Heart left ventricle (tissue), 13 donors: ENCODE data around the gene SLC35F3.

Experiments
- POLR2A ChIP-seq, 2 donors: fragments of 450-650 bp; IDR thresholded peaks; one replicate each; pipeline ENCODE4 v1.6.1; 2017; ENCODE audit warnings: antibody characterized with exemption in 2 of 2, mild to moderate bottlenecking in 2 of 2, moderate library complexity in 2 of 2
- TF ChIP-seq, protein P1 (sequence below), 12 donors: fragments of 200-600 bp; sonication (generic) in 4 of 12; IDR thresholded peaks; one replicate each; pipeline versions ENCODE4 v1.5.0 to v1.8.0; 2018 to 2022; ENCODE audit warnings: antibody characterized with exemption in 12 of 12, mild to moderate bottlenecking in 5 of 12
- donor health status: ischemic (EF 13 %, LVEDD 7.1; RV severe dilation, severe dysfunction).
- donor health status: DM: no; HTN: yes; CAD: no.
- donor health status: DM: no; HTN: no; CAD: no.
- donor health status: ischemic (EF 25% LVEDD 6.9; RV normal size, moderate dysfunction).
- donor health status: ischemic (EF 25% LVEDD 5.7; RV mildly dilated, moderate dysfunction).
- donor health status: ischemic (EF 35%, LVEDD 5.7; RV mildly dilated, moderate dysfunction).
- donor health status: nonischemic (EF 11% LVEDD 7.7; RV severe dilation, severe dysfunction).
- donor health status: DM: yes; HTN: yes; CAD: no.
- donor health status: PGD.
- donor health status: ischemic (EF 29% LVEDD 5.4; RV normal size, mild dysfunction).
- donor health status: nonischemic (EF 23%, LVEDD 6.1; RV moderate dilation, normal function).

DNA sequence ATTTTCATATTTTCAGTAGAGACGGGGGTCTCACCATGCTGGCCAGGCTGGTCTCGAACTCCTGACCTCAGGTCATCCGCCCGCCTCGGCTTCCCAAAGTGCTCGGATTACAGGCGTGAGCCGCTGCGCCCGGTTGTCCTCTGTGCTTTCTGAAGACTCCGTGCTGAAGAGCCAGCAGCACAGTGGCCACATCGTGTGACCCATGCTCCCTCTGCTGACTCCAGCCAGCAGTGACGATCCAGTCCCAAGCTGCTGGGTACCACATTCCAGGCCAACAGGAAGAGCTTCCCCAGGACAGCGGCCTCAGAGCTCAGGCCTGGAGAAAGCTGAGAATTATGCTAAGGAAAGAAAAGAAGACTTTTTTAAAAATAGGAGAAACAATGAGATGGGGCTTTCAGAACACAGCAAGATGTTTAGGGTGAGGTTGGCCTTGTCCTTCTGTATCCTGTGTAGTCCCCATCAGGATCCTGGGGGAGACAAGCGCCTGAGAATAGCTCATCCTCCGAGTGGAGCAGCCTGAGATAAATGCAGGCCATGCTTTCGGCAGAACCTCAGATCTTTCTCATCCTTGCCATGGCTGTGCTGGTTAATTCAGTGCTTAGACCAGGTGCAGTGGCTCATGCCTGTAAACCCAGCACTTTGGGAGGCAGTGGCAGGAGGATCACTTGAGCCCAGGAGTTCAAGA, 207.1 kb downstream of the SLC35F3 start:
- TF ChIP-seq, protein P1, sequence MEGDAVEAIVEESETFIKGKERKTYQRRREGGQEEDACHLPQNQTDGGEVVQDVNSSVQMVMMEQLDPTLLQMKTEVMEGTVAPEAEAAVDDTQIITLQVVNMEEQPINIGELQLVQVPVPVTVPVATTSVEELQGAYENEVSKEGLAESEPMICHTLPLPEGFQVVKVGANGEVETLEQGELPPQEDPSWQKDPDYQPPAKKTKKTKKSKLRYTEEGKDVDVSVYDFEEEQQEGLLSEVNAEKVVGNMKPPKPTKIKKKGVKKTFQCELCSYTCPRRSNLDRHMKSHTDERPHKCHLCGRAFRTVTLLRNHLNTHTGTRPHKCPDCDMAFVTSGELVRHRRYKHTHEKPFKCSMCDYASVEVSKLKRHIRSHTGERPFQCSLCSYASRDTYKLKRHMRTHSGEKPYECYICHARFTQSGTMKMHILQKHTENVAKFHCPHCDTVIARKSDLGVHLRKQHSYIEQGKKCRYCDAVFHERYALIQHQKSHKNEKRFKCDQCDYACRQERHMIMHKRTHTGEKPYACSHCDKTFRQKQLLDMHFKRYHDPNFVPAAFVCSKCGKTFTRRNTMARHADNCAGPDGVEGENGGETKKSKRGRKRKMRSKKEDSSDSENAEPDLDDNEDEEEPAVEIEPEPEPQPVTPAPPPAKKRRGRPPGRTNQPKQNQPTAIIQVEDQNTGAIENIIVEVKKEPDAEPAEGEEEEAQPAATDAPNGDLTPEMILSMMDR (IDR thresholded peaks at IDR 0.05) = peak in 9 of 12 donors; percentile 12 to 43 (median 24)
- TF ChIP-seq POLR2A (IDR thresholded peaks at IDR 0.05) = no peak
